K562 treated with DMSO at 1 percent for 12 hours (cell line): ENCODE measurements around the gene SCN2B. TPM values are rescaled to one million over a fixed set of nuclear protein-coding genes. Genes with fewer than 3 reads are reported as not detected.

ENCODE experiments used
- total RNA-seq: library from RNA; unstranded; fragments of 300-600 nt; gene quantifications from 2 replicates; pipeline ENCODE4 v1.2.3, GENCODE V29; 2022; ENCODE audit not compliant: insufficient read depth

The SCN2B gene
- not detected in 2 replicates for total RNA-seq

GRCh38 chr11:118175993-118176777 is at the start of gene SCN2B:
Gene SCN2B, minus strand, starts transcription at chr11:118176639. Its CDS starts 208 bp downstream, at chr11:118176431.

GRCh38 chr11:118224511-118225188 is 48.2 kb upstream of the SCN2B start, which contains the start of gene JAML:
Gene JAML, minus strand, starts transcription at chr11:118225011. Its CDS starts 10,145 bp downstream, at chr11:118214866.

GRCh38 chr11:118152552-118153471 is 23.6 kb downstream of the SCN2B start, which contains the start of gene SCN4B:
Gene SCN4B, minus strand, starts transcription at chr11:118152823. Its CDS starts 150 bp downstream, at chr11:118152673.

Other genes with a start within 250 kb of the SCN2B start
- 0.38 TPM in 1 of 2 replicates, not detected in the other for gene TMPRSS13, start 247.2 kb downstream of the SCN2B start, total RNA-seq
- gene IL10RA, start 190.2 kb downstream of the SCN2B start, total RNA-seq, result 15.2 and 42.1 TPM in 2 replicates
- 4.0 and 8.4 TPM in 2 replicates for gene TMPRSS4, start 99.6 kb downstream of the SCN2B start, total RNA-seq
- gene SMIM35, start 89.7 kb downstream of the SCN2B start, total RNA-seq, result not detected in 2 replicates
- gene SCN4B, start 23.8 kb downstream of the SCN2B start, total RNA-seq, result not detected in 2 replicates
- not detected in 2 replicates for gene JAML, start 48.4 kb upstream of the SCN2B start, total RNA-seq
- gene MPZL3, start 75.7 kb upstream of the SCN2B start, total RNA-seq, result 2.0 and 4.5 TPM in 2 replicates
- 1.4 TPM in 1 of 2 replicates, not detected in the other for gene MPZL2, start 87.7 kb upstream of the SCN2B start, total RNA-seq
- 0.75 and 0.99 TPM in 2 replicates for gene CD3E, start 128.1 kb upstream of the SCN2B start, total RNA-seq
- gene CD3D, start 166.1 kb upstream of the SCN2B start, total RNA-seq, result 10.2 and 11.7 TPM in 2 replicates
- gene CD3G, start 167.7 kb upstream of the SCN2B start, total RNA-seq, result 1.5 TPM in 1 of 2 replicates, not detected in the other
- gene UBE4A, start 183.0 kb upstream of the SCN2B start, total RNA-seq, result 5.5 and 29.7 TPM in 2 replicates
- gene ATP5MG, start 225.0 kb upstream of the SCN2B start, total RNA-seq, result 170 and 215 TPM in 2 replicates